AG04449 (cell line): ENCODE measurements around the gene HERC5.
"Not testable (repeated sequence)": the region's sequence is repeated elsewhere in the genome, so short reads cannot be mapped to it uniquely, and the experiment has no call there.

Experiments
- CTCF ChIA-PET: fragments of 350-600 bp; formaldehyde crosslinking; extraction: SDS; loops from one replicate; lab custom pipeline; 2021; ENCODE audit warnings: antibody characterized with exemption; lab: Yijun Ruan, JAX
- POLR2A ChIA-PET: fragments of 400-600, 350-600 bp; formaldehyde crosslinking; extraction: SDS; loops from one replicate; lab custom pipeline; 2020; ENCODE audit warnings: antibody characterized with exemption, inconsistent platforms; lab: Yijun Ruan, JAX
- DNase-seq: peaks from one replicate; pipeline ENCODE4 v3.0.0-alpha.2; 2010; ENCODE audit warnings: low read depth, low spot score
- H3K4me3 ChIP-seq: 2 replicates; pipeline ENCODE4 v1.5.1; 2011; ENCODE audit warnings: low read depth, mild to moderate bottlenecking, control low read depth, low read length
- CTCF ChIP-seq: IDR thresholded peaks from one replicate; pipeline ENCODE4 v1.5.1; 2011; ENCODE audit warnings: mild to moderate bottlenecking, moderate library complexity, low read length, control low read depth, inconsistent platforms; ENCODE audit not compliant: insufficient read depth; ENCODE audit errors: missing control alignments

Gene HERC5

DNA sequence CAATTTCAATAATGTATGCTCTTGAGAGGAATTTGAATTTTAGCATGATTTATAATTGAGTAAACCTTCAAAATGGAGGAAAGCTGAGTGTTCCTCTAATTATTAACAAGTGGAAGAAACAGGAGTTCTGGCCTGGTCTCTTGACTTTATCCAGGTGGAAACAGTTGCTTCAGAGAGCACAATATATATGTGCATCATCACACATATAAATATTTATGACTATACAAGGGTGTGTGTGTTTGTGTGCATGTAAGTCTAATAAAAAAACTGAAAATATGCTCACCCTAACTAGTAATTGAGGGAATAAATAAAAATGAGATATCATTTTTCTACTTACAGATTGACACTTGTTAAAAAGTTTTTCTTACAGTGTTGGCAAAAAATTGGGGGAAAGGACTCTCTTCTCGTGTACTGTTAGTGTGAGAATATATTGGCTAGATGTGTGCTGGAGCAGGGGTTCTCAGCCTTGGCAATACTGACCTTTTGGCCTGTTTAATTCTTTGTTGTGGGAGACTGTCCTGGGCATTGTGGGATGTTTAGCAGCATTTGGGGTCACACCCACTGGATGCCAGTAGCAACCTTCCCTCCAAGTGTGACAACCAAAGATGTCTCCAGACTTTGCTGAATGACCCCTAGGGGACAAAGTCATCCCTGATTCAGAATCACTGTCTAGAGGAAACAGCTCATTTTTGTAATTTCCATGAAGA lies 20.8 kb upstream of the HERC5 start:
- H3K4me3 ChIP-seq = no peak overlapping the region
- no peak for TF ChIP-seq CTCF
- ChIA-PET CTCF (no interaction called here), POLR2A (no interaction called here)
- DNase-seq = no peak

DNA sequence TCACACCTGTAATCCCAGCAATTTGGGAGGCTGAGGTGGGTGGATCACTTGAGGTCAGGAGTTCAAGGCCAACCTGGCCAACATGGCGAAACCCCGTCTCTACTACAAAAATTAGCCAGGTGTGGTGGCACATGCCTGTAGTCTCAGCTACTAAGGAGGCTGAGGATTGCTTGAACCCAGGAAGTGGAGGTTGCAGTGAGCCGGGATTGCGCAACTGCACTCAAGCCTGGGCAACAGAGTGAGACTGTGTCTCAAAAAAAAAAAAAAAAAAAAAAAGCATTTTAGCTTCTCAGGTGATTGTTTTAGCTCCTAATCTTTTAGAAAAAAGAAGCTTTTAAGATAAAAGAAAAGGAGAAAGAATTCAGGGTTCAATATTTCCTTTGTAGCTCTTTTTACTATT lies 19.0 kb upstream of the HERC5 start:
- DNase-seq, POLR2A ChIA-PET, H3K4me3 ChIP-seq: not testable (repeated sequence)
- CTCF ChIA-PET = interaction anchor here (1.0 to 1.2 kb wide), 4 partner anchors 11 to 19 kb away, joined by 3 read pairs; partner anchors contain the start of gene HERC5

DNA sequence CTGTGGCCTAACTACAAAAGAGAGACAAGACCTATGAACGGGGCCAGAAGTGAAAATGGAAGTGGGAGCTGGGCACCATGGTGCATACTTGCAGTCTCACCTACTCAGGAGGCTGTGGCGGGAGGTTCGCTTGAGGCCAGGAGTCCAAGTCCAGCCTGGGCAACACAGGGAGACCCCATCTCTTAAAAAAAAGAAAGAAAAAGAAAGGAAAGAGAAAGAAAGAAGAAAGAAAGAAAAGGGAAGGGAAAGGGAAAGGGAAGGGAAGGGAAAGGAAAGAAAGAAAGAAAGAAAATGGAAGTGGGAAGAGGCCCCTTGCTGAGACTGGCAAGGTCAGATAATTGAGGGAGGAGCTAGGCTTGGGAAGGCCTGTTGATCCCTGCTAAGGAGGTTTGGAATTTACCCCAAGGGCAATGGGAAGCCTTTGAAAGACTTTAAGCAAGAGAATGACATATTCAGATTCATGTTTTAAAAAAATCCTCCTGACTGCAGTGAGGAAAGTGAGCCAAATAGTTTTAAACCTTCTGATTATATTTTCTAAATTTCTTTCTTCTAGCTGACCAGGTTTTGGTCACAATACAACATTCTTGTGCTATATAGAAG lies 17.7 kb upstream of the HERC5 start:
- POLR2A ChIA-PET = no interaction called here
- DNase-seq = no peak
- no peak for TF ChIP-seq CTCF
- CTCF ChIA-PET = interaction anchor here (1.0 kb wide), 1 partner anchor 18 kb away, joined by 3 read pairs; the partner anchor contains the start of gene HERC5
- H3K4me3 ChIP-seq = no peak overlapping the region

- POLR2A ChIA-PET = no interaction called here
- TF ChIP-seq CTCF = no peak
- DNase-seq = no peak
- CTCF ChIA-PET = interaction anchor here (1.1 kb wide), 1 partner anchor 17 kb away, joined by 3 read pairs; the partner anchor contains the start of gene HERC5
- H3K4me3 ChIP-seq = no peak overlapping the region
Measured at GRCh38 chr4:88440146-88440545, 16.8 kb upstream of the HERC5 start.

GRCh38 chr4:88441696-88442095 lies 15.2 kb upstream of the HERC5 start:
- no peak overlapping the region for H3K4me3 ChIP-seq
- ChIA-PET POLR2A (no interaction called here), CTCF (no interaction called here)
- TF ChIP-seq CTCF = no peak
- DNase-seq = no peak

DNA sequence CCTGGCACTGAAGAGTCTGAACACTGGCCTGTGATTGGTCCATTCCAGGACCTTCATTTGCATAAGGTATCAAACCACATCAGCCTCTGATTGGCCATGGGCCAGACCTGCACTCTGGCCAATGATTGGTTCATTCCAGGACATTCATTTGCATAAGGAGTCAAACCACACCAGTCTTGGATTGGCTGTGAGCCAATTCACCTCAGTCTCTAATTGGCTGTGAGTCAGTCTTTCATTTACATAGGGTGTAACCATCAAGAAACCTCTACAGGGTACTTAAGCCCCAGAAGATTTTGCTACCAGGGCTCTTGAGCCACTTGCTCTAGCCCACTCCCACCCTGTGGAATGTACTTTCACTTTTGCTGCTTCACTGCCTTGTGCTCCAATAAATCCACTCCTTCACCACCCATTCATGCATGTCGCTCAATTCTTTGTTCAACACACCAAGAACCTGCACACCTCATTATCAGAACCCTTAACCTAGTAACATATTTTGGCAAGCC lies 14.2 kb upstream of the HERC5 start:
- POLR2A ChIA-PET = no interaction called here
- CTCF ChIA-PET = no interaction called here

More for the DNA sequence above, 14.2 kb upstream of the HERC5 start:
- no peak overlapping the region for H3K4me3 ChIP-seq
- no peak for DNase-seq
- TF ChIP-seq CTCF = no peak
